ENCODE measurements around the gene EFCAB6.

Gene EFCAB6

DNA sequence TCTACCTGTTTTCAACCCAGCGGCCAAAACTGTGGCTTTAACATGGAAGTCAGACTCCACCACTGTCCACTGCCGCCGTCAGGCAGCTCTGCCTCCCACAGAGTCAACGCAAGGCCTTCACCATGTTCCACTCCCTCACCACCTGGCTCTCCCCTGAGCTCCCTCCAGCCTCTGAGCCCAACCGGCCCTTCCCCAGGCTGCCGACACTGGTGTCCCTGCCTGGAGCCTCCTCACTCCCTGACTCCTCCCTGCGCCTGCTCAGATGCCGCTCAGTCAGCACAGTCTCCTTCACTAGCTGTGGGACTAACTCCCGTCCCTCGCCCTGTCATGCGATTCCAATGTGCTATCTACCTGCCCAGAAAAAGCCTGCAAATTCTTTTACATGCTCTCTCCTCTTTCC is 33.9 kb upstream of the EFCAB6 start:
- no peak for DNase-seq

DNA sequence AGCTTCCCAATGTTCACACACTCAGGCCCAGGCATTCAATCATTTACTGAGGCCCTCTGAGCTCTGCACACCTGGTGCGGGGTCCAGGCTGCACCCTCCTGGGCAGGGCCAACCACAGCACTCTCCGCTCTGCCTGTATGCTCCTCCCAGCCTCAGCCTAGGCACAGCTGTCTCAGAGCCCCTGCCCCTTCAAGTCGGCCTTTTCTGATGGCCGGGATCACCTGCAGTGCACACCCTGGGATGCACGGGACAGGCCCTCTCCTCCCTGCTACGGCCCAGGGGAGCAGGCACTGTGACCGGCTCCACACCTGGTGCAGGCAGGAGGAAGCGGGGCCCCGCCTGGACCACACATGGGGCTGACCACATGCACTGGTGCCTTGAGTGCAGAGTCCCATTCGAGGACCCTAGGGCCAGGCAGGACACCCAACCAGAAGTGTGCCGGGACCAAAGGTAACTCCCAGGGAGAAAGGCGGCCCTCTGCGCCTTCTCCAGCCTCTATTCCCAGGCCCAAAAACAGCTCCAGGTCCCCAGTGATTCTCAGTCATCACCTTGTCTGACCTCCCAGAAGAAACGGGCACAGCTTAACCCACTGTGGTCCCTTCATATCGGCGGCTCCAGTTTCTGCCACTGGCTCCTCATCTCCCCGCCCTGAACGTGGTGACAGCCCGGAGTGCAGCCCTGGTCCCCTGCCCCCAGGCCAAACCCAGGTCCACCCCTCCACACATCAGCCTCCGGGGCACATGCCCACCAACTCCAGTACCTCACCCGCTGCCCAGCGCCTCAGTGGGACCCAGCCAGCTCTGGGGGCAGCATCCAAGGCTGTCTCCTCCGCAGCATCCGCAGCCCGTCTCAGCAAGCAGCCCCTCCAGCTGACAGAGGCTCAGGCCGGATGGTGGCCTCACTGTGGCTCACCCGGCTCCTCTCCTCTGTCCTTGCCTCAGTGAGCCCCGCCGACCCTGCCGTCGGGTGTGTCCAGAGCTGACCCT is 32.7 kb upstream of the EFCAB6 start:
- no peak for DNase-seq

- DNase-seq: no peak
These were observed 31.9 kb upstream of the EFCAB6 start for GRCh38 chr22:43843783-43844530.

GRCh38 chr22:43841742-43842141 is 29.6 kb upstream of the EFCAB6 start:
- DNase-seq: no peak

- no peak for DNase-seq
These were observed 28.7 kb upstream of the EFCAB6 start for GRCh38 chr22:43840851-43841250.

- no peak for DNase-seq
These were observed 28.3 kb upstream of the EFCAB6 start for GRCh38 chr22:43840431-43840830.

GRCh38 chr22:43839781-43840180 is 27.7 kb upstream of the EFCAB6 start:
- no peak for DNase-seq

GRCh38 chr22:43838571-43839307 is 26.6 kb upstream of the EFCAB6 start:
- DNase-seq: no peak

- DNase-seq: no peak
These were observed 26.1 kb upstream of the EFCAB6 start for GRCh38 chr22:43838161-43838560.

DNA sequence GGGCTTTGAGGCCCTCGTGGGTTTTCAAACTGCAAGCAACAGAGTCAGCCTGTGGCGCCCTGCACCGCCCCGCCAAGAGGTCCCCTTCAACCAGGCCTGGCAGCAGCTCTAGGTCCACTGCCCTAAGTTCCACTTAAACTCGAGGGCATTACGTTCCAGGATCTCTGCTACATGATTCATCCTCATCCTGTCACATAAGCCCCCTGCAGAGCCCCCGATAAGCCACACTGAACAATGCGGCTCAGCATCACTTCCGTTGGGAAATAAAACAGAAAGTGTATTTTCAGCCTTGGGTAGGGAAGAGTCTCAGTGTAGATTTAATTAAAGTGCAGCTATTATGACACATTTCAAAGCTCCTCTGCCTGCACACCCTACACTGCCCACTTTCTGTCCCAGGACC is 25.6 kb upstream of the EFCAB6 start:
- no peak for DNase-seq

- no peak for DNase-seq
These were observed 23.6 kb upstream of the EFCAB6 start for GRCh38 chr22:43835736-43836135.

DNA sequence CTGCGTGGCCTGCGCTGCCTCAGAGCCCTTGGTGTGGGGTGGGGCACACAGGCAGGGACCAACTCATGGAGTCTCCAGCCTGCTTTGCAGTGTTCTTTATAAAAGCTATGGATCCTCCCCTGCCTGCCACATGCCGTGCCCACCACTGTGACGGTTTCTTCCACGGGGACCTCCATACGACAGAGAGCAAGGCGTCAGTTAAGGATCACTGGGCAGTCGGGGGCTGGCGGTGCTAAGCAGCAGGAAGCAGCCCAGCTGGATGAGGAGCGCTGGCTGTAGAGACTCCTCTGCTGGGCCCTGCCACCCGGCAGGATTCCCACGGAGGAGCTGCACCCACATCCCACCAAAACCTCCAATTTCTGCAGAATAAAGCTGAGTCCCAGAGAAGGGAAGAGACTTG is 23.1 kb upstream of the EFCAB6 start:
- DNase-seq: no peak

- no peak for DNase-seq
These were observed 21.5 kb upstream of the EFCAB6 start for GRCh38 chr22:43833286-43834240.

DNA sequence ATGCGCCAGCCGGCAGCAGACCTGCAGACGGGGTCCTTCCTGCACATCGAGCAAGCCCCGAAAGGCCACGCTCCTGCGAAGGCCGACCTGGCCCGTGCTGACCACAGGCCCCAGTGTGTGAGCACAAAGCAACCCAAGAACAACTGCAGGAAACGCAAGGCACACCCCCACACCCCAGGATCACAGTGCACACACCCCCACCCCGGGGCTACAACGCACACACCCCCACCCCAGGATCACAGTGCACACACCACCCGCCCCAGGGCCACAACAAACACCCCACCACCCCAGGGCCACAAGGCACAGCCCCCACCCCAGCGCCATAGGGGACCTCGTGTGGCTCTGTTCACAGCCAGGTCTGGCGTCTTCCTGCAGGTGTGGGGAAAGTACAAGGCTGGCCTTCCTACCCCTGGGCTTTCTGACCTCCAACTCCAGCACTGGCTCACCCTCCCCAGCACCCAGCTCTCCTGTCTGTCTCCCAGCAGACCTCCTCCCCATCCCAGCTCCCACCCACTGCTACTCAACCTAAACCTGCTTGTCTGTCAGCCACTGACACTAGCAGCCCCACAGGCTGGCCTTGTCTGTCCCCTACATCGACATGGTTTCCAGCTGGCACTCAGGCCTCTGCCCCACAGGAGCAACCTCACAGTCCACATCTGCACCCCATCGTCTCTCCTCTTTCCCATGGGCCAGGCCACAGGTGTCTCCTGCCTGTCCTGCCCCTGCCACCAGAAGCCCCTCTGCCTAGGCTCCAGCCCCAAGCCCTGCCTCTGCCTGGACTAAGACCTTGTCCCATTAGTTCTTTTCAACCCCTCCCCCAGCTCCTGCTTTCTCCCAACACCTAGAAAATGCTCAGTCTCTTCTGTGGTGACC is 20.5 kb upstream of the EFCAB6 start:
- no peak for DNase-seq

DNA sequence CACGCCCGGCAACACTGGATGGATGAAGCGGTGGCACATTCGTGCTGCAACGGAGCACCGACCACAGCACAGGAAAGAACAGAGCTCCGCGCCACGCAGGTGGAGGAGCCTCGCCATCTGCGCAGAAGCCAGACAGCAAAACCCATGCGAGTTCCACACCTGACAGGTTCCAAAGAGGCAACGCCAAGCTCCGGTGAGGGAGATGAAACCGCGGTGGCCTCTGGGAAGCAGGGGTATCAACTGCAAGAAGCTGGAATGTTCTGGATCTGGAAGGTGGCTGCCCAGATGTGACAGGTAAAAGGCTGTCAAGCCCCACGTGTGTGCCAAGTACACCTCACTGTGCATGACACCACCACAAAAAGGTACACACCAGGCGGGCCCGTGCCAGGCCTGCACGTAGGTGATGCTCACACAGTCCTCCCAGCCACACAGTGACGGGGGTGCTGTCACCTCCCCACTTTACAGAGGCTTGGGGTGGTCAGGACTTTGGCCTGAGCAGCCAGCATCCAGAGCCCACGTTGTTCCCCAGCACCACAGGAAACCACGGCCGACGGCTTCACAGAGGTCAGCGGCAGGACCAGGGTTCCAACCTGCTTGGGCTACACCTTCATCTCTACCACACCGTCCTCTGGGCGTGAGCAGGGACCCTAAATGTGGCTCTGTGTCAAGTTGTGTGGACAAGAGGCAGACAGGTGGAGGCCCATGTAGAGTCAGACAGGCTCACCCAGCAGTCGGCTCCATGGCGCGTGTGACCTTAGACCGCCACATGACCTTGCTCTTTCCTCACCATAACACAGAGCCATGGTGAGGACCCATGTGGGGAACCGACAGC is 19.7 kb upstream of the EFCAB6 start:
- no peak for DNase-seq

DNA sequence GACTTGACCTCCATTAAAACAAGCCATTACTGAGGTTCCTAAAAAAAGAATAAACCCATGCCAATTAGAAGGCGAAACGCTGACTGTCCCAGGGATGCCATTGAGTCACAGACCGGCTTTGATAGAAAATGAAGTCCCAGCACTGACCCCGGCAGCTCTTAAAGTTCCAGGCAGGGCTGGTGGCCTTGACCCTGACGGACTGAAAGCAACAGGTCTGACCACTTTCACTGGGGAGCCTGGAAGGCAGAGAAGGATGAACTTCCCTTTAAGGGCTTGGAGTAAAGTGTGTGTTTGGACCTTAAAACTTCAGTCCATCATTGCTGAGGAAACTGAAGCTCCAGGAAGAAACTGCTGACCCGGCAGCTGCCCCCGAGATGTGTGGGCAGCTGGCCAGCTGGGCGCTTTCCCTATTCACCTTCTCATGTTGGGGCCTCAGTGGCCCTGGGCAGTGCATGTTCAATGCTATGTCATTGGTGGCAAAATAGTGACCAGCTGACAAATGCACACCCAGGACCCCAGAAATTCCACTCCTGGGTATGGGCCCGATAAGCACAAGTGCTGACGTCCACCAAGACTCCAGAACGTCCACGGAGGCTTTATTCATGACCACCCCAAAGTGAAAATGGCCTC is 18.9 kb upstream of the EFCAB6 start:
- DNase-seq: no peak

GRCh38 chr22:43829904-43830851 is 18.1 kb upstream of the EFCAB6 start:
- DNase-seq: no peak

DNA sequence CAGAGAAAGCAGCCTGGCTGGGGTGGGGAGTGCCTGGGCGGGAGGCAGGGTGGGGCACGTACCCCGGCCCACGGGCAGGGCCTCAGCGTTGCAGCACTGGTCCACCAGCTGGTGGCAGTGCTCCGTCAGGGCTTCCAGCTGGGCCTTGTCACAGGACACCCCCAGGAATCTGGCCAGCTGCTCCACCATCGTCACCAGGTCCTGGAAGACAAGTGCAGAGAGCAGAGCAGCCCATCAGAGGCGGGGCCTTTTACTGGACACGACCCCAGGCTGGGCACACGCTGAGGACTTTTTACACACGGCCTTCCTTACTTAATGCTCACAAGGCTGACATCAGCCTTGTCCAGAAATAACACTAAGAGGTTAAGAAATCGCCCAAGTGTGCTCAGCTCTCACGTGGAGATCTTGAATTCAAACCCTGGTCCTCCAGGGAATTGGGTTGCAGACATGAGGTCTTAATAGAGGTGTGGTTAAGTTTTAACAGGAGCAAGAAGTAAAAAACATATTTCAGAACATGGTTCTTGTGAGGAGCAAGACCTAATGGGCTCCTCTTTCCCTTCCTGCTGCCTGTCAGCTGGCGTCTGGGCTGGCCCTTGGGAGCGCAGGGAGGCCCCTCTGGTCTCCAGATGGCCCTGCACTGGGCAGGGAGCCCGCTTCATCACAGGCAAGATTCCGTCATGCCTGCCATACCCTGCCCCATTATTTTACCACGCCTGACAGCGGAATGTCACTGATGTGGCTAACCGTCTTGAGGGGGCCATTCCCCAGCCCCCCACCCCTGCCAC is 17.1 kb upstream of the EFCAB6 start:
- no peak for DNase-seq

All from NCI-H1048 (cell line).